GM03348 (cell line): ENCODE measurements around the gene DPEP3.

Experiments
- DNase-seq: peaks from one replicate; pipeline ENCODE4 v3.0.0; 2012; ENCODE audit warnings: low spot score

Gene DPEP3

DNA sequence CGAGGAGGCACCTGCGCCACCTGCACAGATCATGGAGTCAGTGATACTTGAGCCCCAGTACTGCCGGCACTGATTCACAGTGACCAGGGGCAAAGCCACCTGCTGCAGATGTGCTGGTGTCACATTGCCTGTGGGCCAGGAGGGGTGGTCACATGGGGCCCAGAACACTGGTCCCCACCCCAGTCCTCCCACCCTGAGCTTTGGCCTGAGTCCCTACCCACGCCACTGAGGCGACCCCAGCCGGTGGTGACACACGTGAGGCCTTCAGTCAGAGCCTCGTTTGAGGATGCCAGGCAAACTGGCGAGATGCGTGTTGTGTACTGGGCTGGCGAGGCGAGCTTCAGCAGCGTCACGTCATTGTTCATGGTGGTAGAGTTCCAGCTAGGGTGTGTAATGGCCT, 50.1 kb downstream of the DPEP3 start:
- DNase-seq = no peak

DNA sequence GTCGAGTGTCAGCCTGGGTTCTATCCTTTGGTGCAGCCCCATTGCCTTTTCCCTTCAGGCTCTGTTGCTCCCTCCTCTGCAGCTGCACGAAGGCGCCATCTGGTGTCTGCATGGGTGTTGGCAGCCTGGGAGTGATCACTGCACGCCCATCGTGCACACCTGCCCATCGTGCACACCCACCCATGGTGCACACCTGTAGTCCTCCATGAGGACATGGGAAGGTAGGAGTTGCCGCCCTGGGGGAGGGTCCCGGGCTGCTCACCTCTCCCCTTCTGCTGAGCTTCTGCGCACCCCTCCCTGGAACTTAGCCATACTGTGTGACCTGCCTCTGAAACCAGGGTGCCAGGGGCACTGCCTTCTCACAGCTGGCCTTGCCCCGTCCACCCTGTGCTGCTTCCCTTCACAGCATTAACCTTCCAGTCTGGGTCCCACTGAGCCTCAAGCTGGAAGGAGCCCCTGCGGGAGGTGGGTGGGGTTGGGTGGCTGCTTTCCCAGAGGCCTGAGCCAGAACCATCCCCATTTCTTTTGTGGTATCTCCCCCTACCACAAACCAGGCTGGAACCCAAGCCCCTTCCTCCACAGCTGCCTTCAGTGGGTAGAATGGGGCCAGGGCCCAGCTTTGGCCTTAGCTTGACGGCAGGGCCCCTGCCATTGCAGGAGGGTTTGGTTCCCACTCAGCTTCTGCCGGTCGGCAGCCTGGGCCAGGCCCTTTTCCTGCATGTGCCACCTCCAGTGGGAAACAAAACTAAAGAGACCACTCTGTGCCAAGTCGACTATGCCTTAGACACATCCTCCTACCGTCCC, 51.5 kb downstream of the DPEP3 start:
- DNase-seq = peak; percentile 87

DNA sequence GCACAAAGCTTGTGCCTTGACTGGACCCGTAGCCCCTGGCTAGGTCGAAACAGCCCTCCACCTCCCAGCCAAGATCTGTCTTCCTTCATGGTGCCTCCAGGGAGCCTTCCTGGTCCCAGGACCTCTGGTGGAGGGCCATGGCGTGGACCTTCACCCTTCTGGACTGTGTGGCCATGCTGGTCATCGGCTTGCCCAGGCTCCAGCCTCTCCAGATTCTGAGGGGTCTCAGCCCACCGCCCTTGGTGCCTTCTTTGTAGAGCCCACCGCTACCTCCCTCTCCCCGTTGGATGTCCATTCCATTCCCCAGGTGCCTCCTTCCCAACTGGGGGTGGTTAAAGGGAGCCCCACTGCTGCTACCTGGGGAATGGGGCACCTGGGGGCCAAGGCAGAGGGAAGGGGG, 52.2 kb downstream of the DPEP3 start:
- no peak for DNase-seq

DNA sequence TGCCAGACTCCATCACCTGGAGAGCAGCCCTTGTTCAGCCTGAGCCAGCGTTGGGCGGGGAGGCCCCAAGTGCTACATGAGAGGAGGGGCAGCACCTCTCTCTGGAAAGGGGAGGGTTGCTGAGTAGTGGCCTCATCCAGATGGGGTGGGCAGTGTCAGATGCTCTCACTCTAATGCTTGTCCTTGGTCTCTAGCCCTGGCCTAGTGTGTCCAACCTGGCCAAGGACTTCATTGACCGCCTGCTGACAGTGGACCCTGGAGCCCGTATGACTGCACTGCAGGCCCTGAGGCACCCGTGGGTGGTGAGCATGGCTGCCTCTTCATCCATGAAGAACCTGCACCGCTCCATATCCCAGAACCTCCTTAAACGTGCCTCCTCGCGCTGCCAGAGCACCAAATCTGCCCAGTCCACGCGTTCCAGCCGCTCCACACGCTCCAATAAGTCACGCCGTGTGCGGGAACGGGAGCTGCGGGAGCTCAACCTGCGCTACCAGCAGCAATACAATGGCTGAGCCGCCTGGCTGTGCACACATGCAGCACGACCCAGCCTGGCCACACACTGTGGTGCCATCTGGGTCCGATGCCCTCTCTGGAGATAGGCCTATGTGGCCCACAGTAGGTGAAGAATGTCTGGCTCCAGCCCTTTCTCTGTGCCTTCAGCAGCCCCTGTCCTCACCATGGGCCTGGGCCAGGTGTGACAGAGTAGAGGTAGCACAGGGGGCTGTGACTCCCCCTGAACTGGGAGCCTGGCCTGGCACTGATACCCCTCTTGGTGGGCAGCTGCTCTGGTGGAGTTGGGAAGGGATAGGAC, 53.0 kb downstream of the DPEP3 start:
- DNase-seq = no peak

DNA sequence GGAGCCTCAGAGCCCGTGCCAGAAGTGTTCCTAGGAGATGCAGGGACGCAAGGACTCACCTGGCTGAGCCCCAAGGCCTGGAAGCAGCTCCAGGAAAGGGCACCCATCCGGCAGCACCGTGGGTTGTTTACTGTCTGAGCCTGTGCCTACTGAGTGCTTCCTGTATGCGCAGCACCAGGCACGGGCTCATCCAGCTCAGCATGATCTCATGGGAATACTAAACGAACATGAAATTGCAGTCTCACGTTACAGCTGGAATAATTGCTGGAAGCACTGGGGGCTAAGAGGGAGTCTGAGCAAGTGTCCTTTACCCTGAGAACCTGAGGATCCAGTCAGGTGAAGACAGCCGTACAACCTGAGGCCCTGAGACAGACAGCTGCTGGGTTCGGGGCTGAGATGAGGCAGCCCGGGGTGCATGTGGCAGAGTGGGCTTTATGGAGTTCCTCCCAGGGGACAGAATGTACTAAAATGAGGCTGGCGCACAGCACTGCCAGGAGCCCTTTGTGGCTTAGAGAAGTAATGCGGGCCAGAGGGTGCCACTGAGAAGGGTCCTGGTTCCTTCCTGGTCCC, 54.0 kb downstream of the DPEP3 start:
- no peak for DNase-seq
